ENCODE measurements around the gene FGF18. TPM values are rescaled to one million over a fixed set of nuclear protein-coding genes. Genes with fewer than 3 reads are reported as not detected.

Gene FGF18
- total RNA-seq, 1 experiment from 2014 or later: 0.52 TPM

- intact Hi-C loops (cut with micrococcal nuclease; ENCODE audit: unreplicated experiment): no loop called here
- POLR2A ChIA-PET (ENCODE audit: unreplicated experiment): no interaction called here
These were observed 54.9 kb downstream of the FGF18 start for GRCh38 chr5:171474230-171474813.

GRCh38 chr5:171475596-171475995, 56.1 kb downstream of the FGF18 start:
- peak in 1 of 2 experiments; percentile 61 for DNase-seq
- no peaks in the 10 kb centered on the region for H3K36me3 ChIP-seq (ENCODE audit: low read depth)
- H3K79me2 ChIP-seq (ENCODE audit: low read depth): no peaks in the 10 kb centered on the region
- 0 out of 2 replicates have a peak, but pooled peaks cover 4% of the 10 kb centered on the region for H3K4me1 ChIP-seq (replicated peaks; ENCODE audit: insufficient read depth)
- no peak overlapping the region for H3K27ac ChIP-seq
- no peaks in the 10 kb centered on the region for H3K9me3 ChIP-seq (ENCODE audit: insufficient read depth, low read depth)
- H3K27me3 ChIP-seq (ENCODE audit: insufficient read depth, low read depth): no peaks in the 10 kb centered on the region
- H3F3A ChIP-seq (ENCODE audit: insufficient read depth, low read depth): peaks cover 6% of the 10 kb centered on the region; the same call in 1 of the 2 replicates
- no TSS peak for BruUV-seq (replicated peaks)
- intact Hi-C loops (cut with micrococcal nuclease; ENCODE audit: unreplicated experiment): no loop called here
- no peak overlapping the region for H2AFZ ChIP-seq
- ChIA-PET POLR2A (ENCODE audit: unreplicated experiment) (no interaction called here), CTCF (no interaction called here)
- no peak overlapping the region for H3K4me3 ChIP-seq
- no peaks in the 10 kb centered on the region for H3K9me2 ChIP-seq (ENCODE audit: insufficient read depth)
- H3K4me2 ChIP-seq: no peak overlapping the region
- TF ChIP-seq CTCF (conservative IDR thresholded peaks at IDR 0.05) (no peak), EZH2 (IDR thresholded peaks at IDR 0.05; ENCODE audit: low read depth) (no peak)
- no peaks in the 10 kb centered on the region for H4K20me1 ChIP-seq (ENCODE audit: insufficient read depth)

More at GRCh38 chr5:171474230-171474813, 54.9 kb downstream of the FGF18 start:
- H3K27me3 ChIP-seq (ENCODE audit: insufficient read depth, low read depth): no peaks in the 10 kb centered on the region
- no peaks in the 10 kb centered on the region for H3K9me2 ChIP-seq (ENCODE audit: insufficient read depth)
- H3K36me3 ChIP-seq (ENCODE audit: low read depth): no peaks in the 10 kb centered on the region
- BruUV-seq (replicated peaks): no TSS peak
- H4K20me1 ChIP-seq (ENCODE audit: insufficient read depth): no peaks in the 10 kb centered on the region
- no peaks in the 10 kb centered on the region for H3K79me2 ChIP-seq (ENCODE audit: low read depth)
- no peak for DNase-seq
- no peak overlapping the region for H3K4me3 ChIP-seq
- no peaks in the 10 kb centered on the region for H3K4me1 ChIP-seq (replicated peaks; ENCODE audit: insufficient read depth)
- TF ChIP-seq CTCF (conservative IDR thresholded peaks at IDR 0.05): no peak
- TF ChIP-seq EZH2 (IDR thresholded peaks at IDR 0.05; ENCODE audit: low read depth): no peak
- peaks cover 3% of the 10 kb centered on the region; the same call in 1 of the 2 replicates for H3F3A ChIP-seq (ENCODE audit: insufficient read depth, low read depth)
- H2AFZ ChIP-seq: no peak overlapping the region
- CTCF ChIA-PET: no interaction called here
- H3K4me2 ChIP-seq: no peak overlapping the region
- no peak overlapping the region for H3K27ac ChIP-seq
- H3K9me3 ChIP-seq (ENCODE audit: insufficient read depth, low read depth): no peaks in the 10 kb centered on the region

GRCh38 chr5:171476701-171477100, 57.3 kb downstream of the FGF18 start:
- no peak for TF ChIP-seq EZH2 (IDR thresholded peaks at IDR 0.05; ENCODE audit: low read depth)
- no peak for TF ChIP-seq CTCF (conservative IDR thresholded peaks at IDR 0.05)
- H3K79me2 ChIP-seq (ENCODE audit: low read depth): no peaks in the 10 kb centered on the region
- ChIA-PET POLR2A (ENCODE audit: unreplicated experiment) (no interaction called here), CTCF (no interaction called here)
- H3F3A ChIP-seq (ENCODE audit: insufficient read depth, low read depth): peaks cover 6% of the 10 kb centered on the region; the same call in 1 of the 2 replicates
- H3K9me2 ChIP-seq (ENCODE audit: insufficient read depth): no peaks in the 10 kb centered on the region
- no peak overlapping the region for H3K4me3 ChIP-seq
- no peaks in the 10 kb centered on the region for H4K20me1 ChIP-seq (ENCODE audit: insufficient read depth)
- no peaks in the 10 kb centered on the region for H3K36me3 ChIP-seq (ENCODE audit: low read depth)
- no peak for DNase-seq
- H2AFZ ChIP-seq: no peak overlapping the region
- H3K27ac ChIP-seq: no peak overlapping the region
- BruUV-seq (replicated peaks): no TSS peak
- H3K27me3 ChIP-seq (ENCODE audit: insufficient read depth, low read depth): no peaks in the 10 kb centered on the region
- H3K9me3 ChIP-seq (ENCODE audit: insufficient read depth, low read depth): no peaks in the 10 kb centered on the region
- H3K4me2 ChIP-seq: no peak overlapping the region
- intact Hi-C loops (cut with micrococcal nuclease; ENCODE audit: unreplicated experiment): no loop called here
- H3K4me1 ChIP-seq (replicated peaks; ENCODE audit: insufficient read depth): 0 out of 2 replicates have a peak, but pooled peaks cover 4% of the 10 kb centered on the region
